GM18505 (cell line): Measurements from ENCODE around the gene FOXJ3.

ENCODE experiments used
- ATAC-seq: cut with Tn5 transposase; IDR thresholded peaks from one replicate; pipeline ENCODE4 v1.9.1; 2021; ENCODE audit not compliant: unreplicated experiment
- POLR2A ChIP-seq: IDR thresholded peaks from 4 replicates; pipeline ENCODE4 v1.6.1; 2011; ENCODE audit warnings: borderline replicate concordance; ENCODE audit not compliant: insufficient read depth, insufficient read length; ENCODE audit errors: extremely low read depth

Gene FOXJ3

GRCh38 chr1:42264511-42265190 lies 70.4 kb downstream of the FOXJ3 start:
- no peak for TF ChIP-seq POLR2A
- no peak for ATAC-seq

GRCh38 chr1:42263019-42263418 lies 72.0 kb downstream of the FOXJ3 start:
- TF ChIP-seq POLR2A = no peak
- ATAC-seq = no peak

- no peak for ATAC-seq
- TF ChIP-seq POLR2A = no peak
These were observed 74.5 kb downstream of the FOXJ3 start for GRCh38 chr1:42260376-42261070.

- no peak for TF ChIP-seq POLR2A
- ATAC-seq = no peak
These were observed 75.3 kb downstream of the FOXJ3 start for GRCh38 chr1:42259739-42260064.

- ATAC-seq = peak; percentile 70
- TF ChIP-seq POLR2A = no peak
These were observed 75.8 kb downstream of the FOXJ3 start for GRCh38 chr1:42259059-42259738.

GRCh38 chr1:42258218-42258617 lies 76.8 kb downstream of the FOXJ3 start:
- no peak for TF ChIP-seq POLR2A
- no peak for ATAC-seq

- no peak for TF ChIP-seq POLR2A
- ATAC-seq = no peak
These were observed 84.0 kb downstream of the FOXJ3 start for GRCh38 chr1:42251042-42251441.

GRCh38 chr1:42250164-42250563 lies 84.9 kb downstream of the FOXJ3 start:
- no peak for ATAC-seq

GRCh38 chr1:42240966-42241755 lies 93.9 kb downstream of the FOXJ3 start:
- no peak for TF ChIP-seq POLR2A
- ATAC-seq = no peak

More at GRCh38 chr1:42250164-42250563, 84.9 kb downstream of the FOXJ3 start:
- TF ChIP-seq POLR2A = no peak

GRCh38 chr1:42239555-42239954 lies 95.5 kb downstream of the FOXJ3 start:
- ATAC-seq = no peak
- TF ChIP-seq POLR2A = no peak

- no peak for TF ChIP-seq POLR2A
- no peak for ATAC-seq
These were observed 96.0 kb downstream of the FOXJ3 start for GRCh38 chr1:42239041-42239440.

GRCh38 chr1:42231253-42231652 lies 103.8 kb downstream of the FOXJ3 start:
- no peak for ATAC-seq
- no peak for TF ChIP-seq POLR2A

GRCh38 chr1:42228938-42229337 lies 106.1 kb downstream of the FOXJ3 start:
- TF ChIP-seq POLR2A = no peak
- no peak for ATAC-seq
